GM18499 (cell line): ENCODE results near the gene ZNF438.
"Not testable (repeated sequence)": the region's sequence is repeated elsewhere in the genome, so short reads cannot be mapped to it uniquely, and the experiment has no call there.

Experiments used
- ATAC-seq: cut with Tn5 transposase; IDR thresholded peaks from one replicate; pipeline ENCODE4 v1.9.1; 2021; ENCODE audit warnings: moderate number of reproducible peaks; ENCODE audit not compliant: insufficient read depth, unreplicated experiment

ZNF438 gene

GRCh38 chr10:30963992-30964930 lies 67.4 kb downstream of the ZNF438 start:
- ATAC-seq, result no peak

- ATAC-seq, result no peak
Observed at GRCh38 chr10:30962522-30962921, 69.1 kb downstream of the ZNF438 start.

- ATAC-seq, result no peak
Observed at GRCh38 chr10:30959836-30960210, 71.8 kb downstream of the ZNF438 start.

- ATAC-seq, result not testable (repeated sequence)
Observed at GRCh38 chr10:30949218-30949617, 82.4 kb downstream of the ZNF438 start.

GRCh38 chr10:30944005-30944404 lies 87.7 kb downstream of the ZNF438 start:
- ATAC-seq, result no peak

- no peak for ATAC-seq
Observed at GRCh38 chr10:30943451-30943850, 88.2 kb downstream of the ZNF438 start.

GRCh38 chr10:30940256-30940655 lies 91.4 kb downstream of the ZNF438 start:
- no peak for ATAC-seq

GRCh38 chr10:30939643-30940251 lies 91.9 kb downstream of the ZNF438 start:
- no peak for ATAC-seq

GRCh38 chr10:30935078-30935477 lies 96.6 kb downstream of the ZNF438 start:
- ATAC-seq, result no peak

GRCh38 chr10:30931094-30931493 lies 100.6 kb downstream of the ZNF438 start:
- ATAC-seq, result no peak

GRCh38 chr10:30929901-30930520 lies 101.7 kb downstream of the ZNF438 start:
- no peak for ATAC-seq

GRCh38 chr10:30929311-30929729 lies 102.3 kb downstream of the ZNF438 start:
- ATAC-seq, result not testable (repeated sequence)

GRCh38 chr10:30928742-30929141 lies 102.9 kb downstream of the ZNF438 start:
- ATAC-seq, result no peak

- ATAC-seq, result no peak
Observed at GRCh38 chr10:30918651-30919050, 113.0 kb downstream of the ZNF438 start.

GRCh38 chr10:30917789-30918188 lies 113.9 kb downstream of the ZNF438 start:
- ATAC-seq, result no peak

- no peak for ATAC-seq
Observed at GRCh38 chr10:30917067-30917466, 114.6 kb downstream of the ZNF438 start.

GRCh38 chr10:30915146-30915545 lies 116.5 kb downstream of the ZNF438 start:
- no peak for ATAC-seq

GRCh38 chr10:30911303-30911863 lies 120.3 kb downstream of the ZNF438 start:
- ATAC-seq, result no peak

GRCh38 chr10:30903397-30904138 lies 128.1 kb downstream of the ZNF438 start:
- ATAC-seq, result no peak
